C4-2B (cell line): ENCODE results near the gene DSN1.

Source experiments
- ZFX ChIP-seq: fragments of 450-650 bp; IDR thresholded peaks from 2 replicates; pipeline ENCODE4 v1.6.1; 2017
- TF ChIP-seq, protein P1 (sequence below): fragments of 450-650 bp; conservative IDR thresholded peaks from 2 replicates; pipeline ENCODE4 v1.5.1; 2017; ENCODE audit warnings: mild to moderate bottlenecking

DNA sequence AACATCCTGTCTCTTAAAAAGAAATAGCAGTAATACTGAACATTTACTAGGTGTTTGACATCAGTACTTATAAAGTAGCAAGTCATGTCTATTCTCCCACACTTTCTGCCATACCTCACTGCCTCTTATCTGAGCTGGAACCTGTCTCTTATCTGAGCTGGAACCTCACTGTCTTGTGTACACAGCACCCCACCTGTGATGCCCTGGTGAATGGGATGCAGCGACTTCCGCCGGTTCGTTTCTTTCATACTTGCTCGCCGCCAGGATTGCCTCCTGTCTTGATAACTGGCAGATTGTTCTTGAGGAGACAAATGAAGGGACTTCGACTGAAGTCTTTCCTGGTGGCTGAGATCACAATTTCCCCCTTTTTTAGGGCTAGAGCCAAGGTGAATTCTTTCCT is 2.9 kb downstream of the DSN1 start:
- TF ChIP-seq, protein P1, sequence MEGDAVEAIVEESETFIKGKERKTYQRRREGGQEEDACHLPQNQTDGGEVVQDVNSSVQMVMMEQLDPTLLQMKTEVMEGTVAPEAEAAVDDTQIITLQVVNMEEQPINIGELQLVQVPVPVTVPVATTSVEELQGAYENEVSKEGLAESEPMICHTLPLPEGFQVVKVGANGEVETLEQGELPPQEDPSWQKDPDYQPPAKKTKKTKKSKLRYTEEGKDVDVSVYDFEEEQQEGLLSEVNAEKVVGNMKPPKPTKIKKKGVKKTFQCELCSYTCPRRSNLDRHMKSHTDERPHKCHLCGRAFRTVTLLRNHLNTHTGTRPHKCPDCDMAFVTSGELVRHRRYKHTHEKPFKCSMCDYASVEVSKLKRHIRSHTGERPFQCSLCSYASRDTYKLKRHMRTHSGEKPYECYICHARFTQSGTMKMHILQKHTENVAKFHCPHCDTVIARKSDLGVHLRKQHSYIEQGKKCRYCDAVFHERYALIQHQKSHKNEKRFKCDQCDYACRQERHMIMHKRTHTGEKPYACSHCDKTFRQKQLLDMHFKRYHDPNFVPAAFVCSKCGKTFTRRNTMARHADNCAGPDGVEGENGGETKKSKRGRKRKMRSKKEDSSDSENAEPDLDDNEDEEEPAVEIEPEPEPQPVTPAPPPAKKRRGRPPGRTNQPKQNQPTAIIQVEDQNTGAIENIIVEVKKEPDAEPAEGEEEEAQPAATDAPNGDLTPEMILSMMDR, result no peak
- no peak for TF ChIP-seq ZFX
